CD4-positive, alpha-beta T cell treated with Interleukin-4 for 4 hours (primary cell): ENCODE results near the gene CPSF7.
"Not testable (repeated sequence)": the region's sequence is repeated elsewhere in the genome, so short reads cannot be mapped to it uniquely, and the experiment has no call there.

Experiments used
- DNase-seq: peaks from one replicate; pipeline ENCODE4 v3.0.0-alpha.2; 2020

CPSF7 gene

GRCh38 chr11:61383859-61384258, 45.9 kb downstream of the CPSF7 start:
- not testable (repeated sequence) for DNase-seq

GRCh38 chr11:61380884-61381283, 48.9 kb downstream of the CPSF7 start:
- DNase-seq = no peak

- DNase-seq = no peak
Measured at GRCh38 chr11:61378713-61379313, 51.0 kb downstream of the CPSF7 start.

GRCh38 chr11:61377461-61378160, 52.2 kb downstream of the CPSF7 start:
- no peak for DNase-seq

GRCh38 chr11:61375761-61376108, 54.0 kb downstream of the CPSF7 start:
- no peak for DNase-seq

GRCh38 chr11:61372659-61373420, 56.9 kb downstream of the CPSF7 start:
- DNase-seq = no peak

- DNase-seq = no peak
Measured at GRCh38 chr11:61370349-61371005, 59.3 kb downstream of the CPSF7 start.

- DNase-seq = no peak
Measured at GRCh38 chr11:61369372-61370348, 60.1 kb downstream of the CPSF7 start.

- no peak for DNase-seq
Measured at GRCh38 chr11:61368646-61369045, 61.1 kb downstream of the CPSF7 start.

GRCh38 chr11:61367406-61367805, 62.4 kb downstream of the CPSF7 start:
- DNase-seq = no peak

GRCh38 chr11:61364012-61364675, 65.6 kb downstream of the CPSF7 start:
- no peak for DNase-seq

GRCh38 chr11:61362542-61362875, 67.3 kb downstream of the CPSF7 start:
- peak; percentile 14 for DNase-seq

GRCh38 chr11:61361741-61362541, 67.8 kb downstream of the CPSF7 start, which contains the start of the genes CYB561A3 and TMEM138:
Gene CYB561A3, minus strand, starts transcription at chr11:61361882. Its CDS starts 5,169 bp downstream, at chr11:61356713.
Gene TMEM138, plus strand, starts transcription at chr11:61362374. Its CDS starts 2,017 bp downstream, at chr11:61364391.
- DNase-seq = peak; percentile 89

- no peak for DNase-seq
Measured at GRCh38 chr11:61361237-61361740, 68.5 kb downstream of the CPSF7 start.

GRCh38 chr11:61359516-61359915, 70.3 kb downstream of the CPSF7 start:
- no peak for DNase-seq

GRCh38 chr11:61358566-61358965, 71.2 kb downstream of the CPSF7 start:
- no peak for DNase-seq

GRCh38 chr11:61357894-61358239, 71.9 kb downstream of the CPSF7 start:
- DNase-seq = no peak

GRCh38 chr11:61357233-61357893, 72.4 kb downstream of the CPSF7 start:
- DNase-seq = peak; percentile 13

GRCh38 chr11:61356706-61357105, 73.1 kb downstream of the CPSF7 start:
- no peak for DNase-seq

GRCh38 chr11:61354208-61354607, 75.6 kb downstream of the CPSF7 start:
- DNase-seq = no peak
